Activated T-cell treated with anti-CD3 and anti-CD28 coated beads, Interleukin-2, amount 50 U/mL, for 4 hours (primary cell): ENCODE measurements around the gene INVS. TPM values are rescaled to one million over a fixed set of nuclear protein-coding genes. Genes with fewer than 3 reads are reported as not detected.
"Not testable (repeated sequence)": the region's sequence is repeated elsewhere in the genome, so short reads cannot be mapped to it uniquely, and the experiment has no call there.

Source experiments
- ATAC-seq, 2 donors: fragments of 200-7000 bp; cut with Tn5 transposase; one replicate each; pipeline ENCODE4 v1.10.0; 2021
- DNase-seq: peaks from one replicate; pipeline ENCODE4 v3.0.0-alpha.2; 2020
- H3K27me3 Mint-ChIP-seq: one replicate; pipeline ENCODE4 v1.8.0; 2021; ENCODE audit warnings: low read depth, mixed read lengths
- H3K36me3 Mint-ChIP-seq: one replicate; pipeline ENCODE4 v1.8.0; 2022; ENCODE audit warnings: mixed read lengths; ENCODE audit not compliant: insufficient read depth
- H3K4me1 Mint-ChIP-seq: one replicate; pipeline ENCODE4 v1.8.0; 2021; ENCODE audit warnings: low read depth, mixed read lengths
- H3K4me3 Mint-ChIP-seq: one replicate; pipeline ENCODE4 v1.8.0; 2021; ENCODE audit warnings: mild to moderate bottlenecking, moderate library complexity, mixed read lengths
- H3K9me3 Mint-ChIP-seq: one replicate; pipeline ENCODE4 v1.8.0; 2021; ENCODE audit warnings: mixed read lengths
- total RNA-seq, 3 donors: library from RNA; stranded (reverse); gene quantifications; one replicate each; pipeline ENCODE4 v1.2.1, GENCODE V29; 2021

The INVS gene
- total RNA-seq, 3 donors from 2014 or later, result 10.2 to 11.1 (median 10.4) TPM

- peaks cover 67% of the 10 kb centered on the region for H3K4me1 Mint-ChIP-seq
- H3K9me3 Mint-ChIP-seq, result no peaks in the 10 kb centered on the region
- peaks cover 2% of the 10 kb centered on the region for H3K36me3 Mint-ChIP-seq
- H3K27me3 Mint-ChIP-seq, result no peaks in the 10 kb centered on the region
- H3K4me3 Mint-ChIP-seq, result no peak overlapping the region
- DNase-seq (no peak), ATAC-seq (no peak)
These were observed 7.4 kb upstream of the INVS start for GRCh38 chr9:100091650-100092049.

GRCh38 chr9:100092066-100092465 lies 7.0 kb upstream of the INVS start:
- Mint-ChIP-seq H3K27me3 (no peaks in the 10 kb centered on the region), H3K9me3 (no peaks in the 10 kb centered on the region), H3K36me3 (peaks cover 2% of the 10 kb centered on the region), H3K4me3 (no peak overlapping the region), H3K4me1 (peaks cover 67% of the 10 kb centered on the region)
- ATAC-seq (no peak), DNase-seq (no peak)

GRCh38 chr9:100094411-100094810 lies 4.6 kb upstream of the INVS start:
- not testable (repeated sequence) for H3K36me3 Mint-ChIP-seq, DNase-seq, ATAC-seq, H3K27me3 Mint-ChIP-seq, H3K4me3 Mint-ChIP-seq, H3K9me3 Mint-ChIP-seq
- H3K4me1 Mint-ChIP-seq, result peaks cover 53% of the 10 kb centered on the region

- no peak for DNase-seq
- no peaks in the 10 kb centered on the region for H3K9me3 Mint-ChIP-seq
- H3K4me3 Mint-ChIP-seq, result peak overlapping the region; percentile 41
- ATAC-seq, result no peak
- H3K4me1 Mint-ChIP-seq, result peaks cover 49% of the 10 kb centered on the region
- no peaks in the 10 kb centered on the region for H3K27me3 Mint-ChIP-seq
- H3K36me3 Mint-ChIP-seq, result peaks cover 2% of the 10 kb centered on the region
These were observed 2.6 kb upstream of the INVS start for GRCh38 chr9:100096378-100096916.

GRCh38 chr9:100098046-100098886 lies 777 bp upstream of the INVS start:
- Mint-ChIP-seq H3K27me3 (no peaks in the 10 kb centered on the region), H3K4me3 (peak overlapping the region; percentile 100), H3K9me3 (no peaks in the 10 kb centered on the region), H3K4me1 (peaks cover 35% of the 10 kb centered on the region), H3K36me3 (peaks cover 2% of the 10 kb centered on the region)
- ATAC-seq (peak in 1 of 2 donors; percentile 11), DNase-seq (no peak)

GRCh38 chr9:100099722-100100042 lies 639 bp downstream of the INVS start:
- ATAC-seq (peak; percentile 2 to 3), DNase-seq (no peak)
- Mint-ChIP-seq H3K36me3 (peaks cover 7% of the 10 kb centered on the region), H3K4me1 (peaks cover 27% of the 10 kb centered on the region), H3K4me3 (peak overlapping the region; percentile 100), H3K27me3 (no peaks in the 10 kb centered on the region), H3K9me3 (no peaks in the 10 kb centered on the region)

- ATAC-seq (no peak), DNase-seq (no peak)
- H3K36me3 Mint-ChIP-seq, result peaks cover 9% of the 10 kb centered on the region
- no peaks in the 10 kb centered on the region for H3K27me3 Mint-ChIP-seq
- H3K9me3 Mint-ChIP-seq, result no peaks in the 10 kb centered on the region
- H3K4me1 Mint-ChIP-seq, result peaks cover 23% of the 10 kb centered on the region
- H3K4me3 Mint-ChIP-seq, result peak overlapping the region; percentile 100
These were observed 1.2 kb downstream of the INVS start for GRCh38 chr9:100100146-100100667.

GRCh38 chr9:100101608-100102007 lies 2.6 kb downstream of the INVS start:
- Mint-ChIP-seq H3K4me3 (no peak overlapping the region), H3K36me3 (peaks cover 7% of the 10 kb centered on the region), H3K4me1 (peaks cover 14% of the 10 kb centered on the region), H3K9me3 (no peaks in the 10 kb centered on the region), H3K27me3 (no peaks in the 10 kb centered on the region)
- ATAC-seq (no peak), DNase-seq (no peak)

- no peak for ATAC-seq
These were observed 5.3 kb downstream of the INVS start for GRCh38 chr9:100104314-100104713.

GRCh38 chr9:100105861-100106260 lies 6.8 kb downstream of the INVS start:
- Mint-ChIP-seq H3K27me3 (no peaks in the 10 kb centered on the region), H3K4me3 (no peak overlapping the region), H3K9me3 (no peaks in the 10 kb centered on the region), H3K4me1 (peaks cover 4% of the 10 kb centered on the region), H3K36me3 (peaks cover 8% of the 10 kb centered on the region)
- DNase-seq (no peak), ATAC-seq (peak; percentile 87 to 92)

More at GRCh38 chr9:100104314-100104713, 5.3 kb downstream of the INVS start:
- H3K4me1 Mint-ChIP-seq, result peaks cover 9% of the 10 kb centered on the region
- no peak for DNase-seq
- peaks cover 7% of the 10 kb centered on the region for H3K36me3 Mint-ChIP-seq
- H3K4me3 Mint-ChIP-seq, result no peak overlapping the region
- H3K9me3 Mint-ChIP-seq, result no peaks in the 10 kb centered on the region
- no peaks in the 10 kb centered on the region for H3K27me3 Mint-ChIP-seq

GRCh38 chr9:100106616-100107015 lies 7.6 kb downstream of the INVS start:
- Mint-ChIP-seq H3K27me3 (no peaks in the 10 kb centered on the region), H3K36me3 (peaks cover 13% of the 10 kb centered on the region), H3K9me3 (no peaks in the 10 kb centered on the region), H3K4me3 (no peak overlapping the region), H3K4me1 (peaks cover 4% of the 10 kb centered on the region)
- DNase-seq (no peak), ATAC-seq (no peak)

- Mint-ChIP-seq H3K9me3 (no peaks in the 10 kb centered on the region), H3K27me3 (no peaks in the 10 kb centered on the region), H3K36me3 (peaks cover 17% of the 10 kb centered on the region), H3K4me1 (peaks cover 8% of the 10 kb centered on the region), H3K4me3 (no peak overlapping the region)
- ATAC-seq (no peak), DNase-seq (no peak)
These were observed 9.5 kb downstream of the INVS start for GRCh38 chr9:100108559-100108958.

GRCh38 chr9:100111235-100111634 lies 12.2 kb downstream of the INVS start:
- peaks cover 11% of the 10 kb centered on the region for H3K4me1 Mint-ChIP-seq
- no peaks in the 10 kb centered on the region for H3K27me3 Mint-ChIP-seq
- DNase-seq (no peak), ATAC-seq (no peak)
- H3K9me3 Mint-ChIP-seq, result no peaks in the 10 kb centered on the region
- H3K4me3 Mint-ChIP-seq, result no peak overlapping the region
- peaks cover 15% of the 10 kb centered on the region for H3K36me3 Mint-ChIP-seq

GRCh38 chr9:100112677-100113336 lies 13.8 kb downstream of the INVS start:
- Mint-ChIP-seq H3K4me1 (peaks cover 11% of the 10 kb centered on the region), H3K4me3 (no peak overlapping the region)

More at GRCh38 chr9:100112677-100113336, 13.8 kb downstream of the INVS start:
- DNase-seq, result no peak
- ATAC-seq, result no peak
- Mint-ChIP-seq H3K9me3 (no peaks in the 10 kb centered on the region), H3K36me3 (peaks cover 15% of the 10 kb centered on the region), H3K27me3 (no peaks in the 10 kb centered on the region)
